Measurements from ENCODE around the gene SLC13A2.

GRCh38 chr17:28523186-28523585 is 49.7 kb downstream of the SLC13A2 start:
- TF ChIP-seq CTCF (IDR thresholded peaks at IDR 0.05 in 8 of 11, conservative IDR thresholded peaks at IDR 0.05 in 3 of 11) (no peak), POLR2A (IDR thresholded peaks at IDR 0.05) (no peak)

All from spleen (tissue), 7 donors.